GM21723 (cell line): ENCODE results near the gene ANKRD6.

ENCODE experiments used
- ATAC-seq: cut with Tn5 transposase; IDR thresholded peaks from one replicate; pipeline ENCODE4 v1.9.1; 2021; ENCODE audit warnings: mild to moderate bottlenecking, moderate library complexity; ENCODE audit not compliant: unreplicated experiment

The ANKRD6 gene

DNA sequence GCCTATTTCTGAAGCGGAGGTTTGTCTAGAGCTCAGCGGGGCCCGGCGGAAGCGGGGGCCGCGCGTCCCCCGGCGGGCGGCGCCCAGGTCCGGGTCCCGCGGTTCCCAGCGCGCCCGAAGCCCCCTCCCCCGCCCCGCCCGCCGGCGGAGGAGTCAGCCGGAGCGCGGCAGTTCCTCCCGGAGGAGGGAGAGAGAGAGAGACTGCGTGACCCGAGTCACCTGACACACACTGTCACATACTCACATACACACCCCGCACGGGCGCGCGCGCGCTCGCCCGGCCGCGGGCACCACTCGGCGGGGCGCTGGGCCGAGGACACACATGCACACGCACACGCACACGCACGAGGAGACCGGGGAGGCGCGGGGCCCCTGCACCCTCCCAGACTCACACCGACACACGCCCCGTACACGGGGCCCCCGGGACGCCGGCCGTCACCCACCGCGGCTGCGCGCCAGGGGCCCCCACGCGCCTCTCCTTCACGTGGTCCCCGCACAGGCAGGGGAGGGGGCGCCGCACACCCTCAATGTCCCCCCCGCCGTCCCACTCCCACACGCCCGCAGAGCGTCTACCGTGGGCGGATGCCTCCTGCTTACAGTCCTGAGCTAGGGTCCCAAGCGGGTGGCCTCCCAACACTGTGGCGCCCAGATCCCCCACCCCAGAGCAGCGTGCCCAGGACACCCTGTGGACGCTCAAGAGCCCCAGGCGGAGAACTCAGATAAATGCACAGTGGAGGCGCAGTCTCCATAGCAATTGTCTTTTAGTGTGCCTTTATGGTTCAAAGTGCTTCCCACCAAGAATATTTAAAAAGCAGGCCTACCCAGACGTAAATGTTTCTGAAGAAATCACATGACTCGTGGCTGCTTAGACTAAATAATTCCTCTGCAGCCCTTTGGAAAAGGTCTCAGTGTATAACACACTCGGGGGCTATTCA, 20.6 kb upstream of the ANKRD6 start, which contains the start of gene RRAGD:
Gene RRAGD (minus strand): TSS at position 203 of the 935 bp plus-strand sequence. CDS start 280 bp downstream, outside the sequence.
- ATAC-seq = peak; percentile 79

GRCh38 chr6:89413006-89413400, 19.9 kb upstream of the ANKRD6 start:
- no peak for ATAC-seq

DNA sequence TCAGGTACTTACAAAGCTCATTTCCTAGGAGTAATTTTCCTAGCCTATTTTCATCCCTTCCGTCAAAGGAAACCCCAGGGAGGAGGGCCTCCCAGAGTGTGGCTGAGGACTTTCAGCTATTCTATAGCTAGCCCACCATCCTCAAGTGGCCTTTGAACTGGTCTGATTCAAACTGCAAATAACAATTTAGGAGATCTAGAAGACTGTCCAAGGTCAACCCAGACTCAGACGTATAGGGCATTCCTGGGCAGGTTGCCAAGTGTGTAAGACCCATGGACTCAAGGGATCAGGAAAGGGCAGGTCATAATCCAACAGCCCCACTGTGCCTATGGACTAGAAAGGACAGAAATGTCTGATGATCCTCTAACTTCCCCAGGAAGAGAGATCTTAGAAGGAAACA, 18.7 kb upstream of the ANKRD6 start:
- no peak for ATAC-seq

DNA sequence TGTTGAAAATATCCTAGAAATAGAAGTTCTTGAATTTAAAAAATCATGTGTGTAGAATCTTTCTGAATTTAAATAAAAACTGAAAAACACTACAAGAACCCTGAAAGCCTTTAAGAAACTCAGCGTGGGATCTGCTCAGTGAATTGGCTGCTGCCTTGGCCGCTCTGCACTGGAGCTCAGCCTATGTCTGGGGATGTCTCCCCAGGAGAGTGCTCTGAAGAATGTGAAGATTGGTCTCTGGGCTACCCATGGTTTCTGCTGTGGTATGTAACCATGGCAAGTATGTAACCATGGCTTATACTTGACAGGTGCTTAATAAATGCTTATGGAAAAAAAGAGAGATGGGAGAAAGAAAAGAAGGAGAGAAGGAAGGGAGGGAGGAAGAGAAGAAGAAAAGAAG, 17.8 kb upstream of the ANKRD6 start:
- no peak for ATAC-seq

DNA sequence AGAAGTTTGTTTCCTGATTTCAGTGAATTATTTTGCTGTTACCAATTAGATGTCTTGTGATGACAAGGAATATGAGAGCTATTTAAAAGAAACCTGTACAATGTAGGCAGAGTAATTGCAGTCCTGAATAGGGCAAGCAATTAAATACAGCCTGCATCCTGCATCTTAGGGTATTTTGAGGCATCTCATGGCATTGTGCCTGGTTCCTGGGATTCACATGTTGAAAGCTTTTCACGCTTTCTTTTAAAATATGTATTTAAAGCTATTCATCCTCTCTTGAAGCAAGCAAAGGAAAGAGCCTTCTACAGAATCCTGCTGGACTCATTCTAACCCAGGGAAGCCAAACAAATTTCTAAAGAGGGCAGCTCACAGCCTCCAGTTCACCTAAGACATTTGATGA, 16.2 kb upstream of the ANKRD6 start:
- no peak for ATAC-seq

GRCh38 chr6:89430201-89430962, 2.6 kb upstream of the ANKRD6 start:
- no peak for ATAC-seq

GRCh38 chr6:89433252-89434149, 549 bp downstream of the ANKRD6 start:
- ATAC-seq = peak; percentile 53

DNA sequence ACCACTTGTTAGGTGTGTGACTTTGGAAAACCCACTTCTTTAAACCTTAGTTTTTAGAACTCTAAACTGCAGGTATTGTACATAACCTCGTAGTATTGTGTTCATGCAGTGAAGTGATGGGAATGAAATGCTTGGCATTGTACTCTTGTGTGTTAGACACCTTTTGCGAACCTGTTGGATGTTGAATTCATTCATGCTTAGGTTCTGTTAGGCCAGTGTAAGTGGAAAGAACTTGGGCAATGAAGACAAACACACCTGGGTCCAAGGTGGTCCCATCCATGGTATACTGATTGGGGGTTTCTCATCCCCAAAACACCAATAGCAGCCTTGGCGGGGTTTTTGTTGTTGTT, 1.2 kb downstream of the ANKRD6 start:
- ATAC-seq = no peak

DNA sequence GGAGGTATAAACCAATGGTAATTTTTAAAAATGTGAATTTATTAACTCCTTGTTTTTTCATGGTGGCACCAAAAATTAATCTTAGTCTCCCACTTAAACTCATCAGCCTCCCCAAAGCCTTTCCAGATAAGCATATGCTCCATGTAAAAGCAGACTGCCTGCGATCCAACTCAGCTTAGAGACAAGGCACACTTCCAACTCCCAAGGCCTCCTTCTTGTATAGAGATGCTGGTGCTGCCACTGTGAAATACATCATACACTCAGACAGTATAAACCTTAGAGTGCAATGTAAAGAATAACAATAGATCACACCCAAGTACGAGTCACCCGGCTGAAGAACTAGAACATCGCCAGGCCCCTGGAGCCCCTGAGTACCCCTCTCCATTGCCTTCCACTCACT, 2.0 kb downstream of the ANKRD6 start:
- ATAC-seq = no peak

- no peak for ATAC-seq
Measured at GRCh38 chr6:89436226-89436625, 3.3 kb downstream of the ANKRD6 start.

DNA sequence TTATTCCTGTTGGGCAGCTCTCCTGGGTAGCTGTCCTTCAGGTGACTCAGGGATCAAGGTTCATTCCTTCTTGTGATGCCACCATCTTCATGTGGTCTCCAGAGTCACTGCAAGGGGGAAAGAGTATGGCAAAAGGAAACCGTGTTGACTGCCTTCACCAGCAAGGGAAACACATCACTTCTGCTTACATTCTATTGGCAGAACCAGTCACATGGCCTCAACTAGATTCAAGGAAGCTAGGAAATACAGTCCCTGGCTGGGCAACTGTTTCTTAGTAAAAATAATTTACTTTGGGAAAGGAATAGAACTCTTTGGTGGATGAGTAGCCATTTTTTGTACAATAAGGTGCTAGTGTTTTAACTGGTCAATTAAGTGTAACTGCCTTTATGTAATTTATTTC, 5.3 kb downstream of the ANKRD6 start:
- no peak for ATAC-seq

GRCh38 chr6:89439014-89439413, 6.1 kb downstream of the ANKRD6 start:
- ATAC-seq = no peak

DNA sequence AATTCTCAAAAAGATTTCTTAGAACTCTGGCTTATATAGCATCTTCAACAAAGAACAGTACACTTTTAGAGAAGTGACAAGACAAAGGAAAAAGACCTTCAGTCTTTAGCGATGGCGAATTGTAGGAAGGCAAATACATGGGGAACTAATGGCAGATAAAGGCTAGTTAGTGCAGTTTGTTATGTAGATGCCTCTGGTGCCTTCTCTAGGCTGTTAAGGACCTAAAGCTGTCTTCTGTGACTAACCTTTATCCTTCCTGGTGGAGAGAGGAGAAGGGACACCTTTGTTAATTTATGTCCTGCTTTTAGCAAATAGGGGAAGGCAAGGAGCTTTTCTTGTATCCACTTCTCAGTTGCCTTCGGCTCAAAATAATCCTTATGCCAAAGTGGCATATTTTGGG, 7.2 kb downstream of the ANKRD6 start:
- no peak for ATAC-seq

DNA sequence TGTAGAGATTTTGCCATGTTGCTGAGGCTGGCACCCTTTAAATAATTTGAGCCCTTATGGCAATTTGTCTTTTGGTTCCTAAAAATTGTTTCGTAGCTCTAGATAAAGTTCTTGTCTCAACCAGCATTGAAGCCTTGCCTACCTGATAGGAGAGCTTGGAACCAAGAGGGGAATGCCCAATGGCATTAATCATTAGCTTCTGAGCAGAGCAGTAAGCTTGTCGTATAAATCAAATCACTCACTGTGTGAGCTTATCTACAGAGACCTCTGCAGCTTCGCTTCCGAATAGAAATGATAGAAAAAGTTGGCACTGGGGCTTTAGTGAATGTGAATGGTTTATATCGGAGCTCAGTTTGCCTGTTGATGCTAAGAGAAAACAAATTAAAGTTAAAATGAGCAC, 10.7 kb downstream of the ANKRD6 start:
- no peak for ATAC-seq

GRCh38 chr6:89449193-89449592, 16.2 kb downstream of the ANKRD6 start:
- no peak for ATAC-seq

GRCh38 chr6:89452281-89452680, 19.3 kb downstream of the ANKRD6 start:
- no peak for ATAC-seq

- no peak for ATAC-seq
Measured at GRCh38 chr6:89454300-89454699, 21.3 kb downstream of the ANKRD6 start.

DNA sequence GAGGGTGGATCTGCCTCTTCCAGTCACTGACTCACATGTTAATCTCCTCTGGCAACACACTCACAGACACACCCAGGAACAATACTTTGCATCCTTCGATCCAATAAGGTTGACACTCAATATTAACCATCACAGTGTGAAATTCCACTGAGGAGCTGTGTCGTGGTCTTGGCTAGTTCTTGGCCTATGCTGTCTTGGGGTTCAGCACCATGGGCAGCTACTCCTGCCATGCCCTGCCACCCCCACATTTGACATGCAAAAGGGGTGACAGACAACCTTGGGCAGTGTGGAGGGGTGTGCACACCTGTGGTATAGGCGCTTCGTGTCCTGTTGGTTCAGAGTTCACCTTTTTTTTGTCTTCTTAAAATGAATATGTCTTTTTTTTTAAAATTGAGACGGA, 25.8 kb downstream of the ANKRD6 start:
- ATAC-seq = no peak

DNA sequence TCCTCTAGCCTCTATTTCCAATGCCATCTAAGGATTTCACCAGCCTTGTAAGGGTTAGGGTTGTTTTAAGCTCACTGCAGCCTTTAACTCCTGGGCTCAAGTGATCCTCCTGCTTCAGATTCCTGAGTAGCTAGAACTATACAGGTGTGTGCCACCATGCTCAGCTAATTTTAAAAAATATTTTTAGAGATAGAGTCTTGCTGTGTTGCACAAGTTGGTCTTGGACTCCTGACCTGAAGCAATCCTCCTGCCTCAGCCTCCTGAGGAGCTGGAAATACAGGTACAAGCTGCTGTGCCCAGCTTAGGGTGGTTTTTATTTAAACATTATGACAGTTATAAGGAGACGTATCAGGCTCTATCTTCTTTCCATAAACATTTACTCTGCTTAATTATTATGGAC, 26.5 kb downstream of the ANKRD6 start:
- ATAC-seq = no peak

DNA sequence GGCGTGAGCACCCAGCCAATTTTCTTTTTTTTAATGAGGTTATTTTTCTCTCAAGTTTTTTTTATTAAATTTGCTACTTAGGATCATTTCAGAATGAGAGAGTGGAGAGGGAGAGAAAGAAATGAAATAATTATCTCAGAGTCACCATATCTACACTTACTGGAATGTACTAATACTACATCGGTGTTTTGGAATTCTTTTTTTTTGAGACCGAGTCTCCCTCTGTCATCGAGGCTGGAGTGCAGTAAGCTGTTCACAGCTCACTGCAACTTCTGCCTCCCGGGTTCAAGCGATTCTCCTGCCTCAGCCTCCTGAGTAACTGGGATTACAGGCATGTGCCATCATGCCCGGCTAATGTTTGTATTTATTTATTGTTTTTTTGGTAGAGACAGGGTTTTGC, 27.8 kb downstream of the ANKRD6 start:
- ATAC-seq = no peak

DNA sequence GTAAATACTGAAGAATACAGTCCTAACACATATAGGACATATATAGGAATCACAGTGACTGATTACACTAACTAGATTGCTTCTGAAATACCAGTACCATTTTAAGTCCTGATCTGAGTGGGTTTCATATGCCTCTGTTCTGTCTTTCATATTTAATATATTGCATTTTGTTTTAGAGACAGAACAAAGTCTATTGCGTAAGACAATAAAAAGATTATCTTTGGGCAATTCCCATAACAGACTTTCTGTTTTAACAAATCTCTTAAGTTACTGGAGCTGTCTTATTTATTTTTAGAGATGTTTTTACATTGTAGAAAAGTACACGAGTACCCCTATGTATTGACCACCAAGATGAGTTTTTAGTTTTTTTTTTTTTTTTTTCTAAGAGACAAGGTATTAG, 29.6 kb downstream of the ANKRD6 start:
- no peak for ATAC-seq
